Neural crest cell (in vitro differentiated cells): ENCODE measurements around the gene RAB11FIP4. TPM values are rescaled to one million over a fixed set of nuclear protein-coding genes. Genes with fewer than 3 reads are reported as not detected.

Experiments used
- DNase-seq: peaks from one replicate; pipeline ENCODE4 v3.0.0; 2021; ENCODE audit warnings: low read depth, mixed read lengths, low spot score
- H3K27ac Mint-ChIP-seq: one replicate; pipeline ENCODE4 v1.8.0; 2021; ENCODE audit warnings: mild to moderate bottlenecking, mixed read lengths; ENCODE audit not compliant: unreplicated experiment
- H3K27me3 Mint-ChIP-seq: 2 replicates; pipeline ENCODE4 v1.8.0; 2021; ENCODE audit warnings: low read depth, mild to moderate bottlenecking, mixed read lengths
- H3K36me3 Mint-ChIP-seq: 2 replicates; pipeline ENCODE4 v1.8.0; 2021; ENCODE audit warnings: low read depth, mild to moderate bottlenecking, mixed read lengths
- H3K4me1 Mint-ChIP-seq: 2 replicates; pipeline ENCODE4 v1.8.0; 2021; ENCODE audit warnings: mixed read lengths
- H3K4me3 Mint-ChIP-seq: one replicate; pipeline ENCODE4 v1.8.0; 2021; ENCODE audit warnings: mild to moderate bottlenecking, mixed read lengths
- H3K9me3 Mint-ChIP-seq: 2 replicates; pipeline ENCODE4 v1.8.0; 2021; ENCODE audit warnings: mixed read lengths
- total RNA-seq: library from RNA; stranded (reverse); gene quantifications from 2 replicates; pipeline ENCODE4 v1.2.1, GENCODE V29; 2021
- TF ChIP-seq, protein P1 (sequence below): fragments of 200-600 bp; sonication (generic); conservative IDR thresholded peaks from 2 replicates; pipeline ENCODE4 v1.5.0; 2021; ENCODE audit warnings: antibody characterized with exemption, mild to moderate bottlenecking

RAB11FIP4 gene
- total RNA-seq, 1 donor from 2014 or later = 7.4 TPM

DNA sequence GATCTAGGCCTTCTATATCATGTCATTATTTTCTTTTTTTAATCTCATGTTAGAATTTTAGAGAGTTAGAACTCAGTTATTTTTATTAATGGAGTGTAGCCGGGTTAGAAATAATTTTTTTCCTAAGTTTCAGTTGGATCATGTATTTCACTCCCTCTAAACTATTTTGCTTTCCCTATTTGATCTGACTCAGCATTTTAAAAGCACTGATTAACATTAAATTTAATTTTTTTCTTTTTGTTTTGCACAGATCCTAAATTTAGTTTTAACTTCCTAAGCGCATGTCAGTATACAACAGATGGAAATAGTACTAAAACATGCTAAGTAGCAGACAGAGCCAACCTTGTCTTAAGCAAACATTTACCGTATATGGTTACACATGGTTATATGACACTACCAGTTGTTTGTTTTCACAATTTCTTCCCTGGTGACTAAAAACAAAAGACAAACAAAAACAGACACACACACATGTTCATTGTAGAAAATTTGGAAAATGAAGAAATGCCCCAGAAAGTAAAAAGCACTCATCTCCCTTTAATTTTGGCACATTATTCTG lies 33.6 kb upstream of the RAB11FIP4 start:
- Mint-ChIP-seq H3K27ac (no peak overlapping the region), H3K36me3 (peaks cover 2% of the 10 kb centered on the region), H3K27me3 (no peaks in the 10 kb centered on the region), H3K4me1 (no peaks in the 10 kb centered on the region), H3K4me3 (no peak overlapping the region), H3K9me3 (no peaks in the 10 kb centered on the region)
- no peak for DNase-seq
- TF ChIP-seq, protein P1, sequence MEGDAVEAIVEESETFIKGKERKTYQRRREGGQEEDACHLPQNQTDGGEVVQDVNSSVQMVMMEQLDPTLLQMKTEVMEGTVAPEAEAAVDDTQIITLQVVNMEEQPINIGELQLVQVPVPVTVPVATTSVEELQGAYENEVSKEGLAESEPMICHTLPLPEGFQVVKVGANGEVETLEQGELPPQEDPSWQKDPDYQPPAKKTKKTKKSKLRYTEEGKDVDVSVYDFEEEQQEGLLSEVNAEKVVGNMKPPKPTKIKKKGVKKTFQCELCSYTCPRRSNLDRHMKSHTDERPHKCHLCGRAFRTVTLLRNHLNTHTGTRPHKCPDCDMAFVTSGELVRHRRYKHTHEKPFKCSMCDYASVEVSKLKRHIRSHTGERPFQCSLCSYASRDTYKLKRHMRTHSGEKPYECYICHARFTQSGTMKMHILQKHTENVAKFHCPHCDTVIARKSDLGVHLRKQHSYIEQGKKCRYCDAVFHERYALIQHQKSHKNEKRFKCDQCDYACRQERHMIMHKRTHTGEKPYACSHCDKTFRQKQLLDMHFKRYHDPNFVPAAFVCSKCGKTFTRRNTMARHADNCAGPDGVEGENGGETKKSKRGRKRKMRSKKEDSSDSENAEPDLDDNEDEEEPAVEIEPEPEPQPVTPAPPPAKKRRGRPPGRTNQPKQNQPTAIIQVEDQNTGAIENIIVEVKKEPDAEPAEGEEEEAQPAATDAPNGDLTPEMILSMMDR = no peak

DNA sequence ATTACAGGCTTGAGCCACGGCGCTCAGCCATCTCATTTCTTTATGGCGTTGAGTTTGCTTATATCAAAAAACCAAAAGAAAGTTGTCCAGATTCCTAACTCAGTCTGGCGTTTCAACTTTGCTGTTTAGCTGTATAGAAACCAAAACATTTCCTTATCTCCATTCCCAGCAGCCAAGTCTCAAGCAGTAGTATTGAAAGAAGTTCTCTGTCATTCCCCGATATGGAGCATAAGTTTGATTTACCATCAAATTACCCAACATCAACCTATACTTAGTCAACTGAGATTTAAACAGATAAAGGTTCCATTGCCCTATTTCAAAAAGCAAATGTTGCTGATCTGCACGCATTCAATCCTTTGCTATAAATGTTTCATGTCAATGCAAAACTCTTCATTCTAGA lies 27.5 kb upstream of the RAB11FIP4 start:
- TF ChIP-seq, protein P1 = no peak
- Mint-ChIP-seq H3K4me1 (no peaks in the 10 kb centered on the region), H3K27ac (no peak overlapping the region), H3K36me3 (peaks cover 8% of the 10 kb centered on the region), H3K4me3 (no peak overlapping the region), H3K9me3 (no peaks in the 10 kb centered on the region), H3K27me3 (no peaks in the 10 kb centered on the region)
- DNase-seq = no peak

DNA sequence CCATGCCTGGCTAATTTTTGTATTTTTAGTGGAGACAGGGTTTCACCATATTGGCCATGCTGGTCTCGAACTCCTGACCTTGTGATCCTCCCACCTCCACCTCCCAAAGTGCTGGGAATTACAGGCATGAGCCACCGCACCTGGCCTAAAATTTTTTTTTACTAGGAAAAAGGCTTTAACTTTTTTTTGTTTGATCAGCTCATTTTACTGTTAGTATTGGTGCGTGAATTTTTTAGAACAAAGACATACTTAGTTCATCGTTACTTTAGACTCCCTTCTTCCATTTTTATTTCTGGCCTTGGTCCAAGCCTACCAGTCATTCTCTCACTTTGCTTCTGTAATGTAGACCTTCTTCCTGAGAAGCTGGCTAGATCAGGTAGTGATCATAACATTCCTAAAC lies 25.4 kb upstream of the RAB11FIP4 start:
- TF ChIP-seq, protein P1 = no peak
- Mint-ChIP-seq H3K9me3 (no peaks in the 10 kb centered on the region), H3K27ac (no peak overlapping the region), H3K4me3 (no peak overlapping the region), H3K27me3 (no peaks in the 10 kb centered on the region), H3K4me1 (no peaks in the 10 kb centered on the region), H3K36me3 (peaks cover 6% of the 10 kb centered on the region)
- DNase-seq = no peak

DNA sequence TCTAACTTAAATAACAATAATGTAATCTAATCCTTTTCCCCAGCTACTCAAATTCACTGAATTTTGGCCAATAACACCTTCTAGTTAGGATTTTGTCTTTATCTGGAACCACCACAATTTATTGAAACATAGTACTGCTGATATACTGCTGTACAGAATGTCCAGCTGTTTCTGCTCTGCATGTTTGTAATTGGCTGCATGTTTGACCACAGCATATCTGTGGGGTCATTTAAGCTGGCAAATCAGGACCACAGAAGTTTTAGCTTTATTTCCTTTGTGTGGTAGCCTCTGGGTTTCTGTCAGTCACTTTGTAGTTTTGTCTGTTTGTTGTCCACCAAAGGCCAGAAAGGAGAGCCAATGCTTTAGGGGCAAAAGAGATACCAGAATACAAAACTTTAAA lies 22.2 kb upstream of the RAB11FIP4 start:
- H3K4me3 Mint-ChIP-seq = no peak overlapping the region
- H3K4me1 Mint-ChIP-seq = no peaks in the 10 kb centered on the region
- no peaks in the 10 kb centered on the region for H3K27me3 Mint-ChIP-seq
- no peaks in the 10 kb centered on the region for H3K9me3 Mint-ChIP-seq
- peaks cover 4% of the 10 kb centered on the region for H3K36me3 Mint-ChIP-seq
- no peak overlapping the region for H3K27ac Mint-ChIP-seq
- TF ChIP-seq, protein P1 = no peak
- no peak for DNase-seq

DNA sequence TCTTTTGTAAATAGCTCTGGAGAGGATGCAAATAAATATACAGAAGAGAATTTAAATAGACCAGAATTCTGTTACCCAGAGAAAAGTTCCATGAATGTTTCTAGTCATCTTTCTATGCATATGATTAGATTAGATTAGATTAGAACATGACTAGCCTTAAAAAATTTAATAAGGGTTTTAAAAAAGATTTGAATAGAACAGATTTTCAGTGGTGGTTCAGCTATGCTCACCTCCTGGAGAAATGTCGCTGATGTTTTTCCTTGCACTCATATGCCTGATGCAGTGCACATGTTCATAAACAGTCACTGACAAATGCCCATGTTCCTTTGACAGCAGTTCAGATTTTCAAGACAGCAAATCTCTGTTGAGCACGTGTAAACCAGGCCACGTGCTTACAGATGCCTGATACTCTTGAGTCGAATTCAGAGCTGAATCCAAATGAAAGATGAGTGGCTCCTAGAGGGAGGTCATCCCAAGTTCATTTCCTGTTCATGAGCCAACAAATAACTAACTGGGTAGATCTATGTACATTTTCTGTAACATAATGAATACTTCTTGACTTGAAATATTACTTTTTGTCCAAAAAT lies 19.9 kb upstream of the RAB11FIP4 start:
- Mint-ChIP-seq H3K4me1 (no peaks in the 10 kb centered on the region), H3K4me3 (no peak overlapping the region), H3K27ac (no peak overlapping the region), H3K36me3 (peaks cover 3% of the 10 kb centered on the region), H3K27me3 (no peaks in the 10 kb centered on the region), H3K9me3 (no peaks in the 10 kb centered on the region)
- TF ChIP-seq, protein P1 = no peak
- DNase-seq = no peak
